ENCODE measurements around the gene RASSF10. TPM values are rescaled to one million over a fixed set of nuclear protein-coding genes. Genes with fewer than 3 reads are reported as not detected.

RASSF10 gene
- total and polyA plus RNA-seq, 8 donors: 2.0 to 22.2 (median 15.6) TPM

- Histone ChIP-seq H3K4me3 (no peak overlapping the region), H3K36me3 (no peaks in the 10 kb centered on the region), H3K27ac (no peak overlapping the region), H3K9me3 (no peaks in the 10 kb centered on the region), H3K27me3 (no peaks in the 10 kb centered on the region), H3K4me1 (no peaks in the 10 kb centered on the region)
- no peak for ATAC-seq
- TF ChIP-seq CTCF (IDR thresholded peaks at IDR 0.05): no peak
- intact Hi-C loops (cut with DNase I): no loop called here
- no peak for DNase-seq
Observed at GRCh38 chr11:13054278-13054677, 45.2 kb downstream of the RASSF10 start.

- H3K36me3 ChIP-seq: no peaks in the 10 kb centered on the region
Observed at GRCh38 chr11:13055200-13055599, 46.1 kb downstream of the RASSF10 start.

GRCh38 chr11:13061294-13061990, 52.3 kb downstream of the RASSF10 start:
- Histone ChIP-seq H3K36me3 (no peaks in the 10 kb centered on the region), H3K27ac (no peak overlapping the region), H3K9me3 (no peaks in the 10 kb centered on the region), H3K4me3 (no peak overlapping the region), H3K4me1 (no peaks in the 10 kb centered on the region), H3K27me3 (no peaks in the 10 kb centered on the region)
- no peak for TF ChIP-seq CTCF (IDR thresholded peaks at IDR 0.05)
- ATAC-seq: no peak
- intact Hi-C loops (cut with DNase I): no loop called here
- no peak for DNase-seq

More at GRCh38 chr11:13055200-13055599, 46.1 kb downstream of the RASSF10 start:
- Histone ChIP-seq H3K27me3 (no peaks in the 10 kb centered on the region), H3K4me3 (no peak overlapping the region), H3K27ac (no peak overlapping the region), H3K4me1 (no peaks in the 10 kb centered on the region), H3K9me3 (no peaks in the 10 kb centered on the region)
- TF ChIP-seq CTCF (IDR thresholded peaks at IDR 0.05): no peak
- DNase-seq (no peak), ATAC-seq (no peak)
- intact Hi-C loops (cut with DNase I): no loop called here

Measured in left lung (tissue), 10 donors.